Fibroblast of the aortic adventitia (primary cell): ENCODE measurements around the gene MFSD6L. TPM values are rescaled to one million over a fixed set of nuclear protein-coding genes. Genes with fewer than 3 reads are reported as not detected.

Experiments used
- DNase-seq: peaks from one replicate; pipeline ENCODE4 v3.0.0-alpha.2; 2010; ENCODE audit warnings: low read depth
- H3K4me3 ChIP-seq: 2 replicates; pipeline ENCODE4 v1.5.1; 2011; ENCODE audit warnings: low read depth, mild to moderate bottlenecking, control low read depth, low read length, moderate library complexity
- CTCF ChIP-seq: IDR thresholded peaks from 2 replicates; pipeline ENCODE4 v1.5.1; 2011; ENCODE audit warnings: mild to moderate bottlenecking, low read length, control low read depth, inconsistent platforms; ENCODE audit not compliant: insufficient read depth
- total RNA-seq: library from RNA; depleted of rRNA; stranded (reverse); fragments of >200 nt; gene quantifications from 2 replicates; pipeline ENCODE4 v1.2.3, GENCODE V29; 2012; ENCODE audit warnings: low replicate concordance

Gene MFSD6L
- total RNA-seq, 1 donor = not detected

- TF ChIP-seq CTCF = no peak
- H3K4me3 ChIP-seq = no peak overlapping the region
- DNase-seq = no peak
Observed at GRCh38 chr17:8781776-8782175, 17.4 kb downstream of the MFSD6L start.

GRCh38 chr17:8776881-8777280 is 22.3 kb downstream of the MFSD6L start:
- H3K4me3 ChIP-seq = no peak overlapping the region
- no peak for DNase-seq
- no peak for TF ChIP-seq CTCF

- no peak for TF ChIP-seq CTCF
- no peak overlapping the region for H3K4me3 ChIP-seq
- DNase-seq = no peak
Observed at GRCh38 chr17:8776248-8776647, 22.9 kb downstream of the MFSD6L start.

GRCh38 chr17:8766731-8767130 is 32.4 kb downstream of the MFSD6L start:
- H3K4me3 ChIP-seq = no peak overlapping the region
- no peak for DNase-seq
- TF ChIP-seq CTCF = no peak

GRCh38 chr17:8762012-8762411 is 37.2 kb downstream of the MFSD6L start:
- no peak overlapping the region for H3K4me3 ChIP-seq
- TF ChIP-seq CTCF = no peak
- no peak for DNase-seq

GRCh38 chr17:8758137-8758596 is 41.0 kb downstream of the MFSD6L start, which contains the start of gene SPDYE4:
Gene SPDYE4, minus strand, starts transcription at chr17:8758546. Its CDS starts 164 bp downstream, at chr17:8758382.
- DNase-seq = no peak
- no peak within 1 kb of the TSS for H3K4me3 ChIP-seq
- TF ChIP-seq CTCF = no peak

- no peak overlapping the region for H3K4me3 ChIP-seq
- TF ChIP-seq CTCF = no peak
- DNase-seq = no peak
Observed at GRCh38 chr17:8757189-8757588, 42.0 kb downstream of the MFSD6L start.
